ENCODE data around the gene ANKRD13B.

- TF ChIP-seq CTCF (IDR thresholded peaks at IDR 0.05; ENCODE audit: low read depth, low read length): no peak
- no peak for TF ChIP-seq EZH2phosphoT487 (IDR thresholded peaks at IDR 0.05; ENCODE audit: low read depth)
Measured at GRCh38 chr17:29561554-29562517, 31.1 kb upstream of the ANKRD13B start.
